ENCODE measurements around the gene MRGPRD.
"Not testable (repeated sequence)": the region's sequence is repeated elsewhere in the genome, so short reads cannot be mapped to it uniquely, and the experiment has no call there.

MRGPRD gene

DNA sequence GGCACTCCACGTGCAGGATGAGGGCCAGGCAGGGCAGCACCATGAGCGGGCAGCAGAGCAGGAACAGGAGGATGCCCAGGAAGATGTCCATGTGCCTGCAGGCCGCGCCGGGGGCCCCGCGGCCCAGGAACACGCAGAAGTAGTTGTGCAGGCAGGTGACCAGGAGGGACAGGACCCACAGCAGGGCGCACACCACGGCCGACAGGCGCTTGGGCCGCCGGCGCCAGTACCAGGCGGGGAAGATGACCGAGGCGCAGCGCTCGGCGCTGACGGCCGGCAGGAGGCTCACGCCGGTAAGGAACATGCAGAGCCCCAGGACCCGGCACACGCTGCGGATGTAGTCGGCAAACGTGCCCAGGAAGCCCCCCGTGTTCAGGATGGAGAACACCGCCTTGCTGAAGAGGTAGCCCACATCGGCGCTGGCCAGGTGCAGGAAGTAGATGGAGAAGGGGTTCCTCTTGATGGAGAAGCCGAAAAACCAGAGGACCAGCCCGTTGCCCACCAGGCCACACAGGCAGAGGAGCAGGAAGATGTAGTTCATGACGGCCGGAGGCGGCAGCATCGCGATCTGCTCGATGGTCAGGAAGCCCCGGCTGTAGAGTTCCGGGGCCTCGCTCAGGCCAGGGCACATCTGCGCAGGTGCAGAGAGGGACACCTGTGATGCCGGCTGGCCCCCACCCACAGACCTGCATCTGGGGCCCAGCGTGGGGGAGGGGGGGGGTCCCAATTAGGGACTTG is 25.0 kb upstream of the MRGPRD start:
- DNase-seq, result no peak

DNA sequence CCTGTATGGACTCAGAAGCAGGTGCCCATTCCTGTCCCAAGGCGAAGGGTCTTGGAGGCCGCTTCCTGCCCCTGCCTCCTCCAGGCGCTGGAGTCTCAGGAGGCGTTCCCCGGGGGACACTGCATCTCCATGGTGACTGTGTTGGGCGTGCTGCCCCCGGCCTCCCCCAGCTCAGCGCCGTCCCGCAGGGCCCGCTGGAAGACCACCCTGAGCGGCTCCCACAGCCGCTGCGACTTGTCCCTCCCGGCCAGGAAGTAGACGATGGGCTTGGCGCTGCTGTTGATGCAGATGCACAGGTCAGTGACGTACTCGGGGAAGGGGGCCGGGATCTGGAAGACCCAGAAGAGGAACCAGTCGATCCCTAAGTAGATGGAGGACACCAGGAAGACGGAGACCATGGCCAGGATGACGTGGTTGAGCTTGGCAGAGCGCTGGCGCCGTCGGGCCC is 24.4 kb upstream of the MRGPRD start:
- DNase-seq, result no peak

DNA sequence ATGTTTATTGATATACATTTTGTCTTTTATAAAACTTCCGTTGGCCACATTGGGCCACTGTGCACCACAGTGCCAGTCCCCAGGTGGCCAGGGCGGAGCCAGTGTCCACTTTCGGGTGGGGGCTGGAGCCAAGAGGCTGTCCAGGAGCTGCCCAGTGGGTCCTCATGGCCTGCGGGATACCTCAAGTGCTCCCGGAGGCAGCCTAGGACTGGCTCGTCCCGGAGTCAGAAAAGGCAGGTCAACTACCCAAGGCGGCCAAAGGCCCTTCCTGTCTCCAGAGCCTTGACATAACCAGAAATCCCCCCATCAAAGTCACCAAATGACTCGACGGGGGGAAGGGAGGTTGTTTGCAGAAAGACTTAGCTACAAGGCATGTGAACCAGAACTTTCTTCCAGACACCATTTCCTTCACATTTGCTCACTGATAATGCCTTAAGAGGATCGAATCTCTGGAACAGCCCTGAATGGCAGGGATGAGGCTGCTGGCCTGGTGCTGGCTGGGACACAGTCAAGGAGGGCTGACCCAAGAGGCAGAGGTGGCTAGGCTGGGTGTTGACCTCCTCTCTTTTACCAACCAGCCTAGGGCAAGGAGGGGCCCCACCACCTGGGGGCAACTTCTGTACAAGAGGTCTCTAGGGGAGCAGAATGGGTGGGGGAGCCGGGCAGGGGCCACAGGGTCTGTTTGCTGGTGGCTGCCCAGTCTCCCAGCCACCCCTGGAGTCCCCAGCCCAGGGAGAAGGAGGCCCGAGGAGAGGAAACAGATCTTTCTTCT is 23.8 kb upstream of the MRGPRD start:
- no peak for DNase-seq

DNA sequence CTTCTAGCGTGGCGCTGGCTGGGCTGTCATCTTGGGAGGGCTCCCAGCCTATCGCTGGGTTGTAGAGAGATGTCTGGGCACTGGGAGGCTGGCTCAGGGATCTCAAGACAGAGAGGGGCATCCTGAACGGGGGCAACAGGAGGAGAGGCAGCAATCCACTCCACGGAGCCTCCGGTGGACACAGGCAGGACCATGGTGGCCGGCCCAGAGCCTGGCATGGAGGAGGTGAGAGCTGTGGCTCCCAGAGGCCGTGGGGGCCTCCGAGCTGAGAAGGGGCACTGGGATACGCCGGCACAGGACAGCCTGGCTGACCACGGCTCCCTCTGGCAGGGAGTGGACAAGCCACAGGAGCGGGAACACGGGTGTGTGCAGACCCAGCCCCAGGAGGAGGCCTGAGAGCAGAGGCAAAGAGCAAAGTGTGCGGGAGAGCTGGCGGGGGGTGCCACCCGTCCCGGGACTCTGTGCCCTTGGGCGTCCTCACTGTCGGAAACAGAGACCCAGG is 23.1 kb upstream of the MRGPRD start:
- DNase-seq, result no peak

DNA sequence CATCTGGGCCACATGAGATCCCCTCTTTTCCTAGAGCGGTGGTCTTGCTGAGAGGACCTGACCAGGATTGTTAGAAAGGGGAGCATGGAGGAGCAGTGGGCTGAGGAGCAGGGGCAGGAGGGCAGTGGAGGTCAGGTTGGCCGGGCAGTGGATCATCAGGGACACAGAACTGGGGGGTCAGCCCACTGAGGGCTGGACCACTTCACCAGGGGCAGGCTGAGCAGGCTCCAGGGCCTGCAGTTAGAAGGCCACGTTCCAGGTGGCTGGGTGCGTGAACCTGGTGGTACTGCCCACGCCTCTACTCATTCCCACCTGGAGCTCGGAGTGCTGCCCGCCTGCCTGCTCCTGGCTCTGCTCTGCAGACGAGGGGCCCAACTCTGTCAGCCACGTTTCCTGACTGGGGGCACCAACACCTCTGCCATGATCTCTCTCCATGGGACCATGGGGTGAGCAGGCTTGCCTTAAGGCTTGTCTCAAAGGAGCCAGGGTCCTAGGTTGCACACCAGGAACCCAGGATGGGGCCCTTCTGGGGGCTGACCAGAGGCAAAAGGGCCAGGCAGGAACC is 22.6 kb upstream of the MRGPRD start:
- no peak for DNase-seq

DNA sequence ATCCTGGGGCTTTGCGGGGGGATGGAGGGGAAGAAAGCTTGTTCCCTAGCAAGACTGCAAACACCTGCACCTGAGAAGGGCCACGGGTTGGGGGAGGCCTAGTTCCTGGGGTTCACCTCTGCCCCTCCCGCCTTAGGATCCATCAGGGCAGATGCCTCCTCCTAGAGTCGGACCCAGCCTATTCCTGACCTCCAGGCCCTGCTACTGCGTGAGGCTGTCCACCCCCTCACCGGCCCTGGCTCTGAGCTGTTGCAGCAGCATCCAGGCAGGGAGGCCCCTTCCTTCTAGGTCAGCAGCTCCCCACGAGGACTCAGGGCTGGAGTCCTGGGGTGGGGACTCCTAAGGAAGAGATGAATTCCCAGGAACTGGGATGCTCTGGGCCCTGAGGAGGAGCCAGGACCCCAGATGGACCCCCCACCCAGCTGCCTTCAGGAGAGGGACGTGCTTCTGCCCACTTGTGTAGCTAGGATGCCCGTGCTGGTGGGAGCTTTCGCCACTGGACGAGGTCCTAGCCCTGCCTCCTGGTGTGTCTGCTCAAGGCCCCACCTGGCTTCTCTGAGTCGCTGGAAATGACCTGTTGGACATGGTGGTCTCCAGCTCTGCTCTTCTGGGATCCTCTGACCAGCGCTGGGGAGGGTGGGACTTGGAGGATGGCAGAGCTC is 21.9 kb upstream of the MRGPRD start:
- DNase-seq, result no peak

DNA sequence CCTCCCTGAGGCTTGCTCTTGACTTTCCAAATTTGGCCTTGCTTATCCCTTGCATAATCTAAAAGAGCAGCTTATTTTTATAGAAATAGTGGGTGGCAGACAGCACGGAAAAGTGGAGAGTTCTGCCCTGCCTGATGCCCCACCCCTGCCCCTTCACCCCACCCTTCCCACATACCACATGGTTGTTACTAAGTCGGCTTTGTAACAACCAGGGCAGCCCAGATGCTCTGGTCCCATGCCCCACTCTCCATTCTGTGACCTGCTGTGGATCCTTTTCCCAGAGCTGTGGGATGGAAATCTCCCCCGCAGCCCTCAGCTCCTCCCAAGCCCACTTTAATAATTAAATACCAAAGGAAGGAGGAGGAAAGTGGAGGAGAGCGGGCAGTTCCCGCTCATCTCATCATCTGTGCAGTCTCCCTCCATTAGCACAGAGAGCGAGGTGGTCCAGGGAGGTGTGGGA is 21.4 kb upstream of the MRGPRD start:
- DNase-seq, result no peak

DNA sequence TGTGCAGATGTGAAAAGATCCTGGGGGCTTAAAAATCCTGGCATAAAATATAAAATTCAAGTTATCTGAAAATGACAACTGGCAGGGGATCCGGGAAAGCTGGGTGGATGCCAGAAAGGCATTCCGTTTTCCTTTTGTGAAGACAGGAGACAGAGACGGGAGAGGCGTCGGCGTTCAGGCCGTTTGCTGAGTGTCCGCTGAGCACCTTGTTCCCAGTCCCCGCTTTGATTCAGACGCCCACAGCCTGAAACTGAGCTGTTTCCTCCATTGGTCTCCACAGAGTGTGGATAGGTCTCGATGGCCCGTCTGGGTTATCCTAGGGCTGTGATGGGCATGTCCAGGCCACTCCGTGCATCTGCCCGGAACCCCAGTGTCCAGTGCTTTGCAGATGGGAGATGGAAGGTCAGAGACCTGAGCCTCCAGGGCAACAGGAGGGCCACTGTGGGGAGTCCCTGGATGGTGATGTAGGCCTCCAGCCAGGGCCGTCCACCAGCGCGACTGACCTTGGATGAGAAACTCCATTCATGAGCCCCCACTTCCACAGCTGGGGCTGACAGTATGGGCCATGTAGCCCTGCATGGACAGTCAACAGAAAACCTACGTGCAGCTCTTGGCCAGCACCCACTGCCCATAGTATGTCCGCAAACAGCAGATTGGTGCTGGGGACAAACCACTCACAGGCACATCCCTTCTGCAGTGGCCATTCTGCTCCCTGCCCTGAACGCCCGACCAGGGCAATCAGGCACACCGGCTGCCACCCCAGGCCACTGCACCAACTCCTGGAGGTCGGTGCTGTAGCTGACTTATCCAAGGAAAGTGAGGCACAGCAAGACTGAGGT is 20.7 kb upstream of the MRGPRD start:
- no peak for DNase-seq

DNA sequence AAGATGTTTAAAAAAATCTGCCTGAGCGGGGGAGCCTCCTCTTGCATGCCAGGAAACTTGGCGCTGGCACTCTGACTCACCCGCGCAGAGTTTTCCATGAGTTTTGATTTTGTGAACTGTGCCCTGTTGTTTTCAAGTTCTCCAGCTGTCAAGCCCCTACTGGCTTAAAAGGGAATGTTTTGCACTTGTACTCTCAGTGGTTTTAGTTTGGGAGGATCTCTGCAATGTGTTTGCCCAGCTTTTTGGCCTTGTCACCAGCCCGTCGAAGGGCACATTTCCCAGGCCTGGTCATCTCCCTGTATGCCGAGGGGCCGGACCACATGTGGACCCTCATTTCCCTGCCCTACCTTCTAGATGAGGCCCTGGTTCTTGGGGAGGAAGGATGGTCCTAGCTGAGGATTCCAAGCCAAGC is 20.1 kb upstream of the MRGPRD start:
- no peak for DNase-seq

DNA sequence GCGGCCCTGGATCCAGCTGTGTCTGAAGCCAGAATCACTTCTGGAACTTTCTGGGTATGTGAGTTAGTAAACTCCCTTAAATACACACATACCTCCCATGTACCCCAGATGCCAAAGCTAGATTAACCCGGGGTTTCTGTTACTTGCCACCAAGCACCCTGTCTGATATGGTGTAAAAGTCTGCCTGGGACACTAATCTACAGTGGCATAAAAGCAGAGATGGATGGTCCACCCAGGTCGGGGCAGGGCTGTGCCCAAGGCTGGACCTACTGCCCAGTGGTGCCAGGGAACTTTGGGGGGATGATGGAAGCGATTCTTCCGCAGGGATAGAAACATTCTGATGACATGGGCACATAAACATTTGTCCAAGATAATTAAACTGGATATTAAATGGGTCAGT is 19.6 kb upstream of the MRGPRD start:
- no peak for DNase-seq

DNA sequence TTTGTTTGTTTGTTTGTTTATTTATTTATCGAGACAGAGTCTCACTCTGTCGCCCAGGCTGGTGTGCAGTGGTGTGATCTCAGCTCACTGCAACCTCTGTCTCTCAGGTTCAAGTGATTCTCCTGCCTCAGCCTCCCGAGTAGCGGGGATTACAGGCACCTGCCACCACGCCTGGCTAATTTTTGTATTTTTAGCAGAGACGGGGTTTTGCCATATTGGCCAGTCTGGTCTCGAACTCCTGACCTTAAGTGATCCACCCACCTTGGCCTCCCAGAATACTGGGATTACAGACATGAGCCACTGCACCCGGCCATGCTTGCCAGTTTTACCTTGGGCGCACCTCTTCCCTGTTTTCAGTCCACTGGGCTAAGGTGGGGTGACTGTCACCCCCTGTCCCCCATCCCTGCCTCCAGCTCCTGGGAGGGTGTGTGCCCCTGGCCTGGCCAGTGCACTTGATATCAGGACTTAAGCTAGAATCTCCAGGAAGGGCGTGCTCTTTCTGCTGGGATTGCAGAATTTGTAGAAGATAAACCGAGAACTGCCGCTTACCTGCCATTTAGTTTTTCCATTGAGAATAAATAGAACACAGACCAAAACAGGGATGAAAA is 19.1 kb upstream of the MRGPRD start:
- DNase-seq, result not testable (repeated sequence)

DNA sequence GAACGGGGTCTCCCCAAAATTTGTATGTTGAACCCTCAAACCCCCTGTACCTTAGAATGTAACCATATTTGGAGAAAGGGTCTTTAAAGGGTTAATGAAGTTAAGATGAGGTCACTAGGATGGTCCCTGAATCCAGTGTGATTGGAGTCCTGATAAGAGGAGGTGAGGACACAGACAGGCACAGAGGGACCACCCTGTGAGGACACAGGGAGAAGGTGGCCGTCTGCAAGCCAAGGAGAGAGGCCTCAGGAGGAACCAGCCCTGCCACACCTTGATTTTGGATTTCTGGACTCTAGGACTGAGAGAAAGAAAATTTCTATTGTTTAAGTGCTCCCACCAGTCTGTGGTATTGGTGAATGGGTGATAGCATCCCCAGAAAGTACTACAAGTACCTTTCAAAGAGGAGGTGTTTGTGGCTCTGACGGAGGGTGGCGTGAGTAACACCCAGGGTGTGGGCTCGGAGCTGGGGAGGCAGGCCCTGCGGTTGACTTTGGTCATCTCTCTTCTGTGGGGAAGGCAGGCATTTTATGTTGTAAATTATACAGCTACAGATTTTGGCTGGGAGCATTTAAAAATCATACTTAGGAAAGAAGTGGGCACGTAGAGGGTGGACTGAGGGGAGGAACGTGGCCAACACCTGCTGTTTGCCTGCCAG is 18.4 kb upstream of the MRGPRD start:
- DNase-seq, result no peak

DNA sequence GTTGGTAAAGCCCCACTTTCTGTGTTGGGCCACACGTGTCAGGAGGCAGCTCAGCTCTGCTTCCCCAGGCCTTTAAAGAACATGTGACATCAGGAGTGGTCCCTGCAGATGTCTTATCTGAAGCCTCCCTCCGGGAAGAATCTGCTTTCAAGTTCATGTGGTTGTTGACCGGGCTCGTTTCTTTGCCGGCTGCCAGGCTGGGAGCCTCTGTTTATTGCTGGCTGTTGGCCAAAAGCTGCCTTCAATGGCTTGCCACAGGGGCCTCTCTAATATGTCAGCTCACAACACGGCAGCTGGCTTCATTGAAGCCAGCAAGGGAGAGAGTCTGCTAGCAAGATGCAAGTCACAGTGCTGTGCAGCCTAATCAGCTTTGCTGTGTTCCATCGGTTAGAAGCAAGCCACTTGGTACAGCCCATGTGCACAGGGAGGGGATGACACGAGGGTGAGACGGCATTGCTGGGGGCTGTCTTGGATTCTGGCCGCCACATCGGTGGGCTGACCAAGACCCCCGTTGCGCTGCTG is 17.7 kb upstream of the MRGPRD start:
- DNase-seq, result no peak

DNA sequence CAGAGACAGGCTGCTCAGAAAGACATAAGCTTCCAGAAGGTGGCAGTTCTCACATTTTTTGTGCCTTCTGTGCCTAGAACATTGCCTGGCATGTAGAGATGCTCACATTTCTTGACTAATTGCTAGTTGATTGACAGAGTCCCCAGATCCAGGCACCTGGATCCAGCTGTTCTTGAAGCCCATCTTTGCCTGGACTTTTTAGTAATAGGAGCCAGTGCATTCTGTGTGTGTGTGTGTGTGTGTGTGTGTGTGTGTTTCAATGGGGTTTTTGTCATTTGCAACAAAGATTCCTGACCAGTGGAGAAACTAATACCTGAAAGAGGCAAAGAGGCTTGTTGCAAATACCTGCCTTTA is 17.2 kb upstream of the MRGPRD start:
- no peak for DNase-seq

DNA sequence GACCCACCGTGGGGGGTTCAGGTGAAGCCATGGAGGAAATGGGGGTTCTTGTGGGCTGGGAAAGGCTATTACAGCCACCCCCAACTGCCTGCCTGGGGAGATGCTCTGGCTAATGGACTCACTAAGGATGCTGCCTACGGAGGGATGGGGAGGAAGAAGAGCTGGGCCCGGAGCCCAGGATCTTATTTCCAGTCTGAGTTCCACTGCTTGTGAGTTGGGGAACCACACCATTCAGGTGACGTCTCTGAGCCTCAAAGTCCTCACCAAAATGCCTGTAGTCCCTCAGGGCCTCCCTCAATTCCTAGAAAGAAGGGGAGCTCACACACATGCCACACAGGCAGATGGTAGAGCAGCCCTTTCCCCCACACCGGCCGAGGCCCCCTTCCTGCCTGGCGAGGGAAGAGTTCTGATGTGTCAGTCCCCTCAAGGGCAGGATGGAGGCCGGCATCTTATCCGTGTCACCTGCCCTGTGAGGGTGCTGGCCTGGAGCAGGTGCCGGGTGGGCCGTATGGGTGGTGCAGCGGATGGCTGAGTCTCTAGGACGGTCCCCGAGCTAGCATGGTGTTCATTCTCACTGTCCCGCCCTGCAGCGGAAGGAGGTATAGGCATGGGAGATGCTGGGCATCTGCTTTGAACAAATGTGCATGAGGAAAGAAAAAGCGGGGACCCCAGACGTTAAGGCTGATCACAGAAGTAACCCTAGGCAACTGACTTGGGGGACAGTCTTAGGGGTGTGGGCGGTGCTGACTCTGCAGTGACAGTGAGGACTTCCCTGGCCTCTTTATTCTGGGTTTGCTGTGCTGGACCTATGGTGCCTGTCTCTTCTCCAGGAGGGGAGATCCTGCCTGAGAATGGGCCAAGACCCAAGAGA is 16.6 kb upstream of the MRGPRD start:
- DNase-seq, result no peak

DNA sequence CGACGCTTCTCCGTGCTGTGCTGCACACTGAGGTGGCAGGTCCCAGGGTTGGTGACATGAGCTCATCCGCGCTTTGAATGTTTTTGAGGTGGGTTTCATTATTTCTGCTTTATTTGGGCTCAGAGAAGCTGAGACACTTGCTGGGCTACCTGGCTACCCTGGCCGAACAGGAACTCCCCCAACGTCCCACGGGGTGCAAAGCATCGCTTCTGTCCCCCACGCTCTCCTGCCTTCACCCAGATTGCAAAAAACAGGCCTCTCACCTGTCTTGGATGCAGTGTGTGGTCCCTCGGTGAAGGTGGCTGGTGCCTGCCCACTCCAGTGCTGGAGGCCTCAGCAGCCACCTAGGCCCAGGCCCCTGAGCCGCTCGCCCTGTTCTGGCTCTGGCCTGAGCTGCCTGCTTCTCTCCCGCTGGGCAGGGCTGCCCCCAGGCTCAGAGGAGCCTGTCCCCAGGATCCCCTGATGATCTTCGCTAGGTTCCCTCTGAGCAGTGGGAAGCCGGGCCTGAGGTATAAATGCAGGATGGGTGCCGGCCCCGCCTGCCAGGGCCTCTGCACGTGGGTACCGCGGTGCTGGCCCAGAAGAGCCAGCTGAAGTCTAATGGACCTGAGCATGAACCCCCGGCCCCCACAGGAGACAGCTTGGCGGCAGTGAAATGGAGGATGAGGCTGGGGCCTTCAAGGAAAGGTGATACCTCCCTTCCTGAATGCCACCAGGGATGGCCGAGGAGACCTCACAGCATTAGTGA is 15.8 kb upstream of the MRGPRD start:
- DNase-seq, result no peak

DNA sequence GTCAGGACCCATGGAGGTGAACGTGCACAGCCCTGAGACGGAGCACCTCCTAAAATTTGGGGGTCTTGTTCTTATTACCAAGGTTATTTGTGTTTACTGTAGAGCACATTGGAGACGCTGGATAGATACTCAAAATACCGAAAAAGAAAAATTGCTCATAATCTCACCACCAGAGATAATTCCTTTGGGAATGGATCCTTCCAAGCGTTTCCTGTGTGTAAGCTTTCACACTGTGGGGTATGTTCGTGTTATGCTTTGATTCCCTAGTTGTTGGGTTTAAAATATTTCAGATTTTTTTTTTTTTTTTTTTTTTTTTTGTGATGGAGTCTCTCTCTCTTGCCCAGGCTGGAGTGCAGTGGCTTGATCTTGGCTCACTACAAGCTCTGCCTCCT is 14.1 kb upstream of the MRGPRD start:
- DNase-seq, result no peak

DNA sequence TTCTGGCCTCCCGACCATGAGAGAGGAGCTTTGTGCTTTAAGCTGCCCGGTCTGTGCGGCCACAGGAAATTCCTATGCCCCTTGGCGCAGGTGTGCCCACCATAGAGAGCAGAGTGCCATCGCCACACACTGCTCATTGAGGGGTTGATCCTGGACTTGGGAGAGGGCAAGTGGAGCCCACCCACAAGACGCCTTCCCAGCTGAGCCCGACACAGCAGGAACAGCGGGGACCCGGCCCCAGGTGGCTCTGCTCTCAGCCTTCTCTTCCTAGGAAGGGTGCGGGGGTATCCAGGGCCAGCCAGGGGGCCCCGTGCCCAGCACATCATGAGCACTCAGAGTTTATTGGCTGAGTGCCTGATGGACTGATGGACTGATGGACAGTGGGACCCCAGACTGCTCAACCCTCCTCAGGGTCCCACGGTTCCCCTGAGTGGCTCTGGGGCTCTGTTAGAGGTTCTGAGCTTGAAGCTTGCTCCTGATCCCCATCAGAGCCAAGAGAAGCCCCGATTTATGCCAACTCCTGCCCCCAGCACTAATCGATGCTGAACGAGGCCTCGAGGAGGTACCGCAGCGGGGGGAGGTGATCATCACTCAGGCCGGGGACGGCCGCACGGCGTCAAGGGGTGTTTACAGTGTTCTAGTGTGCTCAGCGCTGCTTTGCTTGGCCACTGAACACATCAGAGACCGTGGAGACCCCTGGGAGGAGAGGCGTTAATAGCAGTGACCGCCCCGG is 13.5 kb upstream of the MRGPRD start:
- DNase-seq, result no peak

DNA sequence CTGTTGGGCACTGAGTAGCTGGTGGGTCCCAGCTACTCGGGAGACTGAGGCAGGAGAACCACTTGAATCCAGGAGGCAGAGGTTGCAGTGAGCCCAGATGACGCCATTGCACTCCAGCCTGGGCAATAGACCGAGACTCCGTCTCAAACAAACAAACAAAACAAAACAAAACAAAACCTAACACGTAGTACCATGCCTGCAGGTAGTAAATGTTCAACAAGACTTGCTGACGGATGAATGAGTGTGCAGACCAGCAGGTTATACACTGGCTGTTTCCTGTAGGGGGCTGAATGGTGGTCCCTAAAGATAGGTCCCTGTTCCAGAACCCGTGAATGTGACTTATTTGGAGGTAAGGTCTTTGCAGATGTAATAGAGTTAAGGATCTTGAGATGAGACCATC is 12.8 kb upstream of the MRGPRD start:
- no peak for DNase-seq

Measured in activated CD4-positive, CD25-positive, alpha-beta regulatory T cell (primary cell).